ENCODE results near the gene TXLNG. TPM values are rescaled to one million over a fixed set of nuclear protein-coding genes. Genes with fewer than 3 reads are reported as not detected.
A peak's percentile ranks its signal among the peaks of the same experiment; 100 is the strongest.

The TXLNG gene
- total and polyA plus RNA-seq, 3 donors from 2014 or later, result 9.2 to 14.0 (median 13.7) TPM

- no peaks in the 10 kb centered on the region for H3K4me1 ChIP-seq
- H3K9me3 ChIP-seq, result no peaks in the 10 kb centered on the region
- peak overlapping the region; percentile 49 to 53 for H3K4me3 ChIP-seq
- WGBS, 2 donors, result 1 to 2% methylated on average over 14 to 36 of the region's 41 CpGs
- intact Hi-C loops (cut with DNase I; ENCODE audit: low total_unique reads), result no loop called here
- H3K27me3 ChIP-seq, result no peaks in the 10 kb centered on the region
- TF ChIP-seq CTCF (IDR thresholded peaks at IDR 0.05) (no peak), POLR2A (IDR thresholded peaks at IDR 0.05) (no peak)
- H3K36me3 ChIP-seq (ENCODE audit: low read depth, missing control alignments), result no peaks in the 10 kb centered on the region
- peak overlapping the region; percentile 70 to 83 for H3K27ac ChIP-seq
- DNase-seq, result peak; percentile 32
Observed at GRCh38 chrX:16870862-16871815, 84.9 kb downstream of the TXLNG start.

GRCh38 chrX:16873106-16873505, 86.8 kb downstream of the TXLNG start:
- Histone ChIP-seq H3K27ac (no peak overlapping the region), H3K27me3 (no peaks in the 10 kb centered on the region), H3K9me3 (no peaks in the 10 kb centered on the region), H3K4me3 (no peak overlapping the region), H3K36me3 (ENCODE audit: low read depth, missing control alignments) (no peaks in the 10 kb centered on the region), H3K4me1 (no peaks in the 10 kb centered on the region)
- intact Hi-C loops (cut with DNase I; ENCODE audit: low total_unique reads), result no loop called here
- no peak for DNase-seq
- TF ChIP-seq CTCF (IDR thresholded peaks at IDR 0.05), result no peak
- TF ChIP-seq POLR2A (IDR thresholded peaks at IDR 0.05), result no peak
- 82 to 84% methylated on average over 8 of the region's 8 CpGs for WGBS, 2 donors

- TF ChIP-seq POLR2A (IDR thresholded peaks at IDR 0.05) (no peak), CTCF (IDR thresholded peaks at IDR 0.05) (no peak)
- no peaks in the 10 kb centered on the region for H3K9me3 ChIP-seq
- H3K4me1 ChIP-seq, result no peaks in the 10 kb centered on the region
- no peak overlapping the region for H3K4me3 ChIP-seq
- no peaks in the 10 kb centered on the region for H3K27me3 ChIP-seq
- intact Hi-C loops (cut with DNase I; ENCODE audit: low total_unique reads), result no loop called here
- 84 to 87% methylated on average over 5 of the region's 5 CpGs for WGBS, 2 donors
- no peak overlapping the region for H3K27ac ChIP-seq
- no peak for DNase-seq
- H3K36me3 ChIP-seq (ENCODE audit: low read depth, missing control alignments), result no peaks in the 10 kb centered on the region
Observed at GRCh38 chrX:16874458-16875095, 88.3 kb downstream of the TXLNG start.

GRCh38 chrX:16876696-16877095, 90.4 kb downstream of the TXLNG start:
- H3K4me3 ChIP-seq, result no peak overlapping the region
- intact Hi-C loops (cut with DNase I; ENCODE audit: low total_unique reads), result no loop called here
- H3K27me3 ChIP-seq, result no peaks in the 10 kb centered on the region
- no peaks in the 10 kb centered on the region for H3K36me3 ChIP-seq (ENCODE audit: low read depth, missing control alignments)
- DNase-seq, result no peak
- H3K27ac ChIP-seq, result no peak overlapping the region
- no peaks in the 10 kb centered on the region for H3K9me3 ChIP-seq
- TF ChIP-seq POLR2A (IDR thresholded peaks at IDR 0.05) (no peak), CTCF (IDR thresholded peaks at IDR 0.05) (no peak)
- H3K4me1 ChIP-seq, result no peaks in the 10 kb centered on the region
- 42 to 69% methylated on average over 1 of the region's 1 CpG for WGBS, 2 donors

All from testis (tissue), 3 donors.